ENCODE results near the gene SPEM1.

SPEM1 gene

GRCh38 chr17:7437369-7437863 is 17.3 kb downstream of the SPEM1 start:
- no peaks in the 10 kb centered on the region for H3K9me3 ChIP-seq (ENCODE audit: insufficient read depth, low read length)
- no peak overlapping the region for H3K27ac ChIP-seq (ENCODE audit: low read depth, low read length)
- H3K27me3 ChIP-seq (ENCODE audit: low read length): no peaks in the 10 kb centered on the region
- no peak for TF ChIP-seq CTCF (IDR thresholded peaks at IDR 0.05; ENCODE audit: insufficient read depth, low read length, poor library complexity, severe bottlenecking)
- H3K79me2 ChIP-seq (ENCODE audit: insufficient read depth, low read length): no peaks in the 10 kb centered on the region
- H2AFZ ChIP-seq (ENCODE audit: low read depth, low read length, severe bottlenecking): no peak overlapping the region
- H3K36me3 ChIP-seq (ENCODE audit: low read length): no peaks in the 10 kb centered on the region
- H3K4me3 ChIP-seq (ENCODE audit: insufficient read depth, low read length, poor library complexity, severe bottlenecking): no peak overlapping the region
- H4K20me1 ChIP-seq (ENCODE audit: low read depth, low read length): no peaks in the 10 kb centered on the region
- no peaks in the 10 kb centered on the region for H3K9me2 ChIP-seq (replicated peaks; ENCODE audit: insufficient read depth, low read length)
- H3K4me2 ChIP-seq (ENCODE audit: low read depth, low read length, poor library complexity, severe bottlenecking): no peak overlapping the region
- H3F3A ChIP-seq (ENCODE audit: insufficient read depth): no peaks in the 10 kb centered on the region
- no peak overlapping the region for H3K9ac ChIP-seq (ENCODE audit: low read length)

GRCh38 chr17:7437950-7438614 is 18.0 kb downstream of the SPEM1 start:
- no peak overlapping the region for H3K27ac ChIP-seq (ENCODE audit: low read depth, low read length)
- no peaks in the 10 kb centered on the region for H3K27me3 ChIP-seq (ENCODE audit: low read length)
- TF ChIP-seq EZH2phosphoT487 (conservative IDR thresholded peaks at IDR 0.05; ENCODE audit: low read length) (no peak), CTCF (IDR thresholded peaks at IDR 0.05; ENCODE audit: insufficient read depth, low read length, poor library complexity, severe bottlenecking) (no peak)
- H3K36me3 ChIP-seq (ENCODE audit: low read length): no peaks in the 10 kb centered on the region
- no peak overlapping the region; the same call in 1 of the 2 replicates for H3K9ac ChIP-seq (ENCODE audit: low read length)
- no peak overlapping the region for H2AFZ ChIP-seq (ENCODE audit: low read depth, low read length, severe bottlenecking)
- H4K20me1 ChIP-seq (ENCODE audit: low read depth, low read length): no peaks in the 10 kb centered on the region
- no peaks in the 10 kb centered on the region for H3K9me3 ChIP-seq (ENCODE audit: insufficient read depth, low read length)
- no peaks in the 10 kb centered on the region for H3F3A ChIP-seq (ENCODE audit: insufficient read depth)
- H3K9me2 ChIP-seq (replicated peaks; ENCODE audit: insufficient read depth, low read length): no peaks in the 10 kb centered on the region
- peak overlapping the region; percentile 14 for H3K4me2 ChIP-seq (ENCODE audit: low read depth, low read length, poor library complexity, severe bottlenecking)
- no peaks in the 10 kb centered on the region for H3K79me2 ChIP-seq (ENCODE audit: insufficient read depth, low read length)
- H3K4me3 ChIP-seq (ENCODE audit: insufficient read depth, low read length, poor library complexity, severe bottlenecking): no peak overlapping the region

DNA sequence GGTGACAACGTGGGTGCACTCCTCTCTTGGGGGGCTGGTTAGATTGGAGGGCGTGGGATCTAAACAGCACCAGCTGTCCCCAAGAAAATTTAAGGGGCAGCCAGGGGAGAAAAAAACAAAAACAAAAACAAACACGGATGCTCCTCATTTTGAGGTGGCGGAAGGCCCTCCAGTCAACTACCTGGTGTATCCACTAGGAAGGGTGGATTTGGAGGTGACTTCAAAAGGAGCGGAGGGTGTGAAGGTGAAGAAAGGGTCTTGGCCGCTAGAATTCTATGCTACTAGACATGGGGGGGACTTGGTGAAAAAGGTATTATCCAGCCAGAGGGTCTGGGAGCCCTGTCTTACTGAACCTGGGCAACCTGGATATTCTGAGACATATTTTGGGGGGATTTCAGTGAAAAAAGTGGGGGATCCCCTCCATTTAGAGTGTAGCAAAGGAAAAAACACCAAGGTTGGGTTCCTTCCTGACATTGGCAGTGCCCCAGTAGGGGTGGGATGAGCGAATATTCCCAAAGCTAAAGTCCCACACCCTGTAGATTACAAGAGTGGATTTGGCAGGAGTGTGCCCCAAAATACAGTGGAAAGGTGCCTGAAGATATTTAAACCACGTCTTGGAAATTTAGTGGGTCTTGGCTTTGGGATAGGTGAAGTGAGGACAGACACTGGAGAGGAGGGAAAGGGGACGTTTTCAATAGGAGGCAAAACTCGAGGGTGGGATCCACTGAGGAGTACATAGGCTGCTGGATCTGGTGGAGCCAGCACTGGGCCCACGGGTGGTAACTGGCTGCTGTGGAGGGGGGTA is 18.7 kb downstream of the SPEM1 start:
- Histone ChIP-seq H3K4me2 (ENCODE audit: low read depth, low read length, poor library complexity, severe bottlenecking) (no peak overlapping the region), H3K79me2 (ENCODE audit: insufficient read depth, low read length) (no peaks in the 10 kb centered on the region), H3K27me3 (ENCODE audit: low read length) (no peaks in the 10 kb centered on the region), H3K36me3 (ENCODE audit: low read length) (no peaks in the 10 kb centered on the region), H3F3A (ENCODE audit: insufficient read depth) (no peaks in the 10 kb centered on the region), H3K9me3 (ENCODE audit: insufficient read depth, low read length) (no peaks in the 10 kb centered on the region), H3K9ac (ENCODE audit: low read length) (no peak overlapping the region), H4K20me1 (ENCODE audit: low read depth, low read length) (no peaks in the 10 kb centered on the region), H2AFZ (ENCODE audit: low read depth, low read length, severe bottlenecking) (no peak overlapping the region), H3K27ac (ENCODE audit: low read depth, low read length) (no peak overlapping the region), H3K4me3 (ENCODE audit: insufficient read depth, low read length, poor library complexity, severe bottlenecking) (no peak overlapping the region), H3K9me2 (replicated peaks; ENCODE audit: insufficient read depth, low read length) (no peaks in the 10 kb centered on the region)
- TF ChIP-seq EZH2phosphoT487 (conservative IDR thresholded peaks at IDR 0.05; ENCODE audit: low read length): no peak
- TF ChIP-seq CTCF (IDR thresholded peaks at IDR 0.05; ENCODE audit: insufficient read depth, low read length, poor library complexity, severe bottlenecking): no peak
